SK-N-SH treated with all-trans-retinoic acid at 6 μM for 48 hours (cell line): ENCODE data around the gene SLC13A4.

Experiments used
- ISL1 ChIP-seq: fragments of 250-450 bp; sonication (Bioruptor Pico); IDR thresholded peaks from 2 replicates; pipeline ENCODE4 v2.1.2; 2022; ENCODE audit warnings: mild to moderate bottlenecking, moderate library complexity
- PATZ1 ChIP-seq: fragments of 250-450 bp; sonication (Bioruptor Pico); IDR thresholded peaks from 2 replicates; pipeline ENCODE4 v1.8.0; 2020; ENCODE audit warnings: mild to moderate bottlenecking, moderate library complexity, borderline replicate concordance
- TSHZ2 ChIP-seq: fragments of 250-450 bp; sonication (Bioruptor Pico); IDR thresholded peaks from 2 replicates; pipeline ENCODE4 v1.5.0; 2020; ENCODE audit warnings: mild to moderate bottlenecking, moderate library complexity

- no peak for TF ChIP-seq TSHZ2 (CRISPR knock-in tag)
- TF ChIP-seq PATZ1 (CRISPR knock-in tag): no peak
- TF ChIP-seq ISL1 (CRISPR knock-in tag): no peak
Observed at GRCh38 chr7:135731131-135731530, 3.1 kb upstream of the SLC13A4 start.
